Urinary bladder (tissue), 4 donors: ENCODE measurements around the gene OR9Q2. TPM values are rescaled to one million over a fixed set of nuclear protein-coding genes. Genes with fewer than 3 reads are reported as not detected.
"Not testable (repeated sequence)": the region's sequence is repeated elsewhere in the genome, so short reads cannot be mapped to it uniquely, and the experiment has no call there.

Experiments used
- DNase-seq: peaks from one replicate; pipeline ENCODE4 v3.0.0-alpha.2; 2015; ENCODE audit errors: extremely low spot score
- H3K27ac ChIP-seq: one replicate; pipeline ENCODE4 v1.5.1; 2013; ENCODE audit warnings: low read depth, mild to moderate bottlenecking, moderate library complexity
- H3K36me3 ChIP-seq: one replicate; pipeline ENCODE4 v1.6.1; 2013; ENCODE audit warnings: mild to moderate bottlenecking, moderate library complexity; ENCODE audit not compliant: insufficient read depth
- H3K4me1 ChIP-seq: one replicate; pipeline ENCODE4 v1.6.1; 2013; ENCODE audit warnings: mild to moderate bottlenecking, moderate library complexity; ENCODE audit not compliant: insufficient read depth
- H3K4me3 ChIP-seq: one replicate; pipeline ENCODE4 v1.5.1; 2013; ENCODE audit warnings: low read depth, low read length
- WGBS: extraction: QIAGEN DNeasy Blood & Tissue Kit; methylation state at CpG from one replicate; pipeline ENCODE4 v1.1.7; 2013; 5-methylcytosine and 5-hydroxymethylcytosine counted together
- polyA plus RNA-seq: library from polyadenylated mRNA; stranded (reverse); fragments of 200-250 nt; gene quantifications from one replicate; pipeline ENCODE4 v1.2.3, GENCODE V29; 2013
- total RNA-seq: library from RNA; depleted of rRNA; stranded (reverse); fragments of >200 nt; gene quantifications from one replicate; pipeline ENCODE4 v1.2.3, GENCODE V29; 2014
- donor health status: healthy with polysubstance abuse.
- donor health status: healthy.

OR9Q2 gene
- total and polyA plus RNA-seq, 2 donors: not detected

- DNase-seq: no peak
- H3K4me1 ChIP-seq: no peaks in the 10 kb centered on the region
- H3K4me3 ChIP-seq: no peak within 1 kb of the TSS
- no peak within 1 kb of the TSS for H3K27ac ChIP-seq
- no peaks in the 10 kb centered on the region for H3K36me3 ChIP-seq
Measured at GRCh38 chr11:58204042-58204441, 15.2 kb downstream of the OR9Q2 start, which contains the start of gene OR1S2. Gene OR1S2, minus strand, starts transcription at chr11:58204142. Its CDS starts 0 bp downstream, at chr11:58204142.

- 83% methylated on average over 2 of the region's 2 CpGs for WGBS
- H3K36me3 ChIP-seq, H3K4me3 ChIP-seq: not testable (repeated sequence)
Measured at GRCh38 chr11:58212420-58212819, 23.6 kb downstream of the OR9Q2 start, which contains the start of gene OR1S1. Gene OR1S1, plus strand, starts transcription at chr11:58212720.

GRCh38 chr11:58216476-58216875 lies 27.6 kb downstream of the OR9Q2 start:
- H3K4me1 ChIP-seq: no peaks in the 10 kb centered on the region
- no peak overlapping the region for H3K4me3 ChIP-seq
- DNase-seq: no peak
- H3K36me3 ChIP-seq: no peaks in the 10 kb centered on the region
- no peak overlapping the region for H3K27ac ChIP-seq

More at GRCh38 chr11:58212420-58212819, 23.6 kb downstream of the OR9Q2 start, which contains the start of gene OR1S1:
- not testable (repeated sequence) for DNase-seq, H3K27ac ChIP-seq, H3K4me1 ChIP-seq

- Histone ChIP-seq H3K27ac (no peak overlapping the region), H3K4me1 (no peaks in the 10 kb centered on the region), H3K36me3 (no peaks in the 10 kb centered on the region), H3K4me3 (no peak overlapping the region)
- 70% methylated on average over 7 of the region's 7 CpGs for WGBS
- no peak for DNase-seq
Measured at GRCh38 chr11:58222721-58223120, 33.9 kb downstream of the OR9Q2 start.

- H3K27ac ChIP-seq: no peak overlapping the region
- no peaks in the 10 kb centered on the region for H3K4me1 ChIP-seq
- H3K4me3 ChIP-seq: no peak overlapping the region
- no peaks in the 10 kb centered on the region for H3K36me3 ChIP-seq
- WGBS: 93% methylated on average over 32 of the region's 32 CpGs
- DNase-seq: no peak
Measured at GRCh38 chr11:58227956-58228615, 39.2 kb downstream of the OR9Q2 start.

Other genes starting within 250 kb of the OR9Q2 start
- gene OR9Q1, start 165.2 kb upstream of the OR9Q2 start, total RNA-seq: not detected
- gene OR9Q1, start 165.2 kb upstream of the OR9Q2 start, polyA plus RNA-seq: not detected
- not detected for gene OR6Q1, start 158.1 kb upstream of the OR9Q2 start, total RNA-seq
- not detected for gene OR6Q1, start 158.1 kb upstream of the OR9Q2 start, polyA plus RNA-seq
- gene OR9I1, start 63.5 kb upstream of the OR9Q2 start, total RNA-seq: not detected
- not detected for gene OR9I1, start 63.5 kb upstream of the OR9Q2 start, polyA plus RNA-seq
- gene OR1S2, start 15.1 kb downstream of the OR9Q2 start, total RNA-seq: not detected
- gene OR1S2, start 15.1 kb downstream of the OR9Q2 start, polyA plus RNA-seq: not detected
- gene OR1S1, start 23.6 kb downstream of the OR9Q2 start, total RNA-seq: not detected
- gene OR1S1, start 23.6 kb downstream of the OR9Q2 start, polyA plus RNA-seq: not detected
- not detected for gene OR10Q1, start 39.8 kb downstream of the OR9Q2 start, total RNA-seq
- not detected for gene OR10Q1, start 39.8 kb downstream of the OR9Q2 start, polyA plus RNA-seq
- not detected for gene OR10W1, start 79.2 kb downstream of the OR9Q2 start, total RNA-seq
- not detected for gene OR10W1, start 79.2 kb downstream of the OR9Q2 start, polyA plus RNA-seq
- gene OR5B17, start 170.0 kb downstream of the OR9Q2 start, total RNA-seq: not detected
- not detected for gene OR5B17, start 170.0 kb downstream of the OR9Q2 start, polyA plus RNA-seq
- not detected for gene OR5B3, start 217.8 kb downstream of the OR9Q2 start, total RNA-seq
- not detected for gene OR5B3, start 217.8 kb downstream of the OR9Q2 start, polyA plus RNA-seq
- gene OR5B2, start 239.1 kb downstream of the OR9Q2 start, total RNA-seq: not detected
- not detected for gene OR5B2, start 239.1 kb downstream of the OR9Q2 start, polyA plus RNA-seq